ENCODE data around the gene LNX1.

GRCh38 chr4:53450773-53451172, 140.5 kb downstream of the LNX1 start:
- TF ChIP-seq TAF1 (IDR thresholded peaks at IDR 0.05; ENCODE audit: low read depth) (no peak), EP300 (IDR thresholded peaks at IDR 0.05; ENCODE audit: borderline replicate concordance) (no peak)

All from Ishikawa (cell line).